ENCODE data around the gene TMEM271. TPM values are rescaled to one million over a fixed set of nuclear protein-coding genes. Genes with fewer than 3 reads are reported as not detected.
"Not testable (repeated sequence)": the region's sequence is repeated elsewhere in the genome, so short reads cannot be mapped to it uniquely, and the experiment has no call there.

The TMEM271 gene
- total RNA-seq, 1 experiment from 2014 or later, result not detected

DNA sequence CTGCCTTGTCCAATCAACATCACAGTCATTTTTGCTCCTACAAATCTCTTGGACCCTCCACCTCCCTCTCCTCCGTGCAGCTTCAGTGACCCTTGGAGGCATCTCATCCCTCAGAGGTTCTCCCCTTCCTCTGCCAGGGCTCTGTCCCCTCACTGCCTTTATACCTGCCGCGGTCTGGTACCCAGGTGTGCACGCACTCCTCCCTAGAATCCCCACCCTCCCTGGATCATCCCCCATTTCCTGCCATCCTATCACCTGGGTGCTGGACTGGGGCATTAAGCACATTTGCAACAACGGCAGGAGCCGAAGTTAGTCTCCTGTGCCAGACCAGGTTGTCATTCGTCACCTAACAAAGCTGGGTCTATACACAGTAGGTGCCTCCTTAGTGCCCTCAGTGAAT lies 10.1 kb downstream of the TMEM271 start:
- no peak for DNase-seq (ENCODE audit: low read depth)

DNA sequence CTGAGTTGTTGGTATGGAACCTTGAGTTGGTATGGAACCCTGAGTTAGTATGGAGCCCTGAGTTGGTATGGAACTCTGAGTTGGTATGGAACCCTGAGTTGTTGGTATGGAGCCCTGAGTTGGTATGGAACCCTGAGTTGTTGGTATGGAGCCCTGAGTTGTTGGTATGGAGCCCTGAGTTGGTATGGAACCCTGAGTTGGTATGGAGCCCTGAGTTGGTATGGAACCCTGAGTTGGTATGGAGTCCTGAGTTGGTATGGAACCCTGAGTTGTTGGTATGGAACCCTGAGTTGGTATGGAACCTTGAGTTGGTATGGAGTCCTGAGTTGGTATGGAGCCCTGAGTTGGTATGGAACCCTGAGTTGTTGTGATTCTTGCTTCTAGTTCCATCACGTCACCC lies 10.5 kb downstream of the TMEM271 start:
- not testable (repeated sequence) for DNase-seq (ENCODE audit: low read depth)

DNA sequence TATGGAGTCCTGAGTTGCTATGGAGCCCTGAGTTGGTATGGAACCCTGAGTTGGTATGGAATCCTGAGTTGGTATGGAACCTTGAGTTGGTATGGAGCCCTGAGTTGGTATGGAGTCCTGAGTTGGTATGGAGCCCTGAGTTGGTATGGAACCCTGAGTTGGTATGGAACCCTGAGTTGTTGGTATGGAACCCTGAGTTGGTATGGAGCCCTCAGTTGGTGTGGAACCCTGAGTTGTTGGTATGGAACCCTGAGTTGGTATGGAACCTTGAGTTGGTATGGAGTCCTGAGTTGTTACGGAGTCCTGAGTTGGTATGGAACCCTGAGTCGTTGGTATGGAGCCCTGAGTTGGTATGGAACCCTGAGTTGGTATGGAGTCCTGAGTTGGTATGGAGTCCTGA lies 13.6 kb downstream of the TMEM271 start:
- DNase-seq (ENCODE audit: low read depth), result not testable (repeated sequence)

DNA sequence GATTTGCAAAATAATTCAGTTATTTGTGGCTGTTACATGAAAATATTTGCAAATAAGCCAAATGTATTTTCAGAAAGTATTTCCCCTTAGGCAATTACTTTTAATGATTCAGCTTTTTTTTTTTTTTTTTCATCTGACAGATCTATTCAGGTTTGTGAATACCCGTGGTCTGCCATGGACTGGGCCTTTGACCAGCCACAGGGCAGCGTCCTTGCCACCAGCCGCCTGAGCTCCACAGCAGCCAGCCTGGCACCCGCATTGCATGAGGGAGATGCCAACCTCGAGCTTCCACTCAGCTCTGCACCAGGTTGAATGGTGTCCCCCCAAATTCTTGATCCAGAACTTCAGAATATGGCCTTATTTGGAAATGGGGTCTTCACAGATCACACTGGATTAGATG lies 14.7 kb downstream of the TMEM271 start:
- DNase-seq (ENCODE audit: low read depth), result no peak

DNA sequence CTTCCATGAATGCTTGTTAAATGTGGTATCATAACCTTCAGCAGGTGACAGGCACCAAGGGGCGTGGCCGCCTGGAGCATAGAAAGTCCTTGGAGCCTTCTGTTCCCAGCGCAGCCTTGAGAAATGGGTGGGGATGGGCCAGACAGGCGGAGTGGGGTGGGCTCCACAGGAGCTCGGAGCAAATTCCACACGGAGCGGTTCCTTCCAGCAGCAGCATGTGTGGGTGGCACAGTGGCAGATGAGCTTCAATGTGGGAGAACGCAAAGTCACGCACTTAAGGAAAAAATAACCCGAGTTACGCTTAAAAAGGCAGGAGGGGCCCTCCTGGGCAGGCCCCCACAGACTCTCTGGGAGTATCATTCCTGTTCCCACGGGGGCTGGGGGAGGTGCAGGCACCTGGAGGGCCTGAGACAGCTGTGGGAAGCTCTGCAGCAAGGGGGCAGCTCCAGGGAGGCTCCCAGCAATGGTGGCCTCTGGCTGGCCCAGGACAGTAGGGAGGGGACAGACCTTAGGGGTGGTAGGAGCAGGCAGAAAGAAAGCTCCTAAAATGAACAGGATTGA lies 15.3 kb downstream of the TMEM271 start:
- no peak for DNase-seq (ENCODE audit: low read depth)

DNA sequence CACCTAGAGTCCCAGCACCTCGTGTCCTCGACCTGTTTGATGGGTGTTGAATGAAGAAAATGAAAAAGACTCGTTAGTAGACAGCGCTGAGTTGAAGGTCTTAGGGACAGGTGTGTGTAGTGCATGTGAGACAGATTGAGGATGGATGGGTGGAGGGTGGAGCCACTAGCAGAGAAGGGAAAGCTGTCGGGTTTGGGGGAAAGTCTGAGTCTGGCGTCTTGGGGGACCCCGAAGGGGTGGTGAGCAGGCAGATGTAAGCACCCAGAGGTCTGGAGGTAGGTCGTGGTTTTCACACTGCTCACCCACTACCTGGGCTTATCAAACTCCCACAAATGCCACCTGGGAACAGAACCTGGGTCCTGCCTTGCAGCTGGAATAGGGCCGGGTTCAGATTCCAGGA lies 16.0 kb downstream of the TMEM271 start:
- no peak for DNase-seq (ENCODE audit: low read depth)

DNA sequence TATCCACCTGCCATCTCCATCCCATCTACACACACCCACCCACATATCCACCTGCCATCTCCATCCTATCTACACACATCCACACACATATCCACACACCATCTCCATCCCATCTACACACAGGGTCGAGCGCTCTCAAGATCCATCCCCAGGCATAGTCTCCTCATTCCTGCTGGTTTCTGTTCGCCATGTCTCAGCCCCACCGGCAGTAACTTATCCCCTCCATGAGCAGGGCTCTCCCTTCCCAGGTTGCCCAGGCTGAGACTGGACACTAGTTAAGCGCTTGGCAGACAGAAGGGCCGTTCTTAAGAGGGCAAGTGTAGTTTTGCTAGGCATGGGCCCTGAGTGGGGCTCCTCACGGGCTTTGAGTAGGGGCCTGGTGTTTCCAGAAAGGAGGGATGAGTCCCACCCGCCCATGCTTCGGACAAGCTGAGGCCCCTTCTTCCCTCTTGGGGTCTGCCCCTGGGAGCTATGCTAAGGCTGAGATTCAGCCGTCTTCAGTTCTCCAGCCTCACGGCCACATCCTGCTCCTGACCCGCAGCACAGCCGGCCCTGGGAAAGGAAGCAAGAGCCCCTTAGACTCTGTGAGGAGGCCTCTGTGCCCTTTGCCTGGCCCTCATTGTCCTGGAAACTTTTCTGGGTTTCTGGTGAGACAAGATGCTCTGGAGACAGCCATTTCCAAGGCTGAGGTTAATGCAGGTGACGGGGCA lies 20.4 kb downstream of the TMEM271 start:
- no peak for DNase-seq (ENCODE audit: low read depth)

DNA sequence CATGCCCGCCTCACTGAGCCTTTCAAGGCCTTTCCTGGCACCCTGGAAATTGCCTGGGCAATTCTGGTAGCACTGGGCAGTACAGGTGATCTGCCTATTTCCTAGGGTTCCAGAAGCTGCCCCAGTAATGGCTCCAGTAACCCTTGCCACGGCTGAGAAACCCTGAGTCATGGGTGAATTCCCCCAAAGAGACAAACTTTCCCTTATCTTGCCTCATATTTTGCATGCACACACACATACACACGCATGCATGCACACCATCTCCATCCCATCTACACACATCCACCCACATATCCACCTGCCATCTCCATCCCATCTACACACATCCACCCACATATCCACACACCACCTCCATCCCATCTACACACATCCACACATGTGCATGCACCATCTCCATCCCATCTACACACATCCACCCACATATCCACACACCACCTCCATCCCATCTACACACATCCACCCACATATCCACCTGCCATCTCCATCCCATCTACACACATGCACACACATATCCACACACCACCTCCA lies 21.2 kb downstream of the TMEM271 start:
- not testable (repeated sequence) for DNase-seq (ENCODE audit: low read depth)

DNA sequence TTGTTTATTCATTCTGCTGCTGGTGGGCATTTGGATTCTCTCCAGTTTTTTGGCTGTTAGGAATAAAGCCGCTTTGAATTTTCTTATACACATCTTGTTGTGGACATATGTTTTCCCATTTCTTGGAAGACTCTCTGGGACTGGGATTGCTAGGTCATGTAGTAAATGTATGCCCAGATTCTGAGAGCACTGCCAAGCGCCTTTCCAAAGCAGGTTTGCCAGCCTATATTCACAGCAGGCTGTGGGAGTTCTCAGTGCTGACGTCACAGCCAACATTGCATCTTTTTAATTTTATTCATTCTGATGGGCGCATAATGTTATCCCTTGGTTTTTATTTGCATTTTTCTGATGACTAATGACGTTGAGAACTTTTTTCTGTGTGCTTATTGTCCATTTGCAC lies 24.1 kb downstream of the TMEM271 start:
- DNase-seq (ENCODE audit: low read depth), result no peak

DNA sequence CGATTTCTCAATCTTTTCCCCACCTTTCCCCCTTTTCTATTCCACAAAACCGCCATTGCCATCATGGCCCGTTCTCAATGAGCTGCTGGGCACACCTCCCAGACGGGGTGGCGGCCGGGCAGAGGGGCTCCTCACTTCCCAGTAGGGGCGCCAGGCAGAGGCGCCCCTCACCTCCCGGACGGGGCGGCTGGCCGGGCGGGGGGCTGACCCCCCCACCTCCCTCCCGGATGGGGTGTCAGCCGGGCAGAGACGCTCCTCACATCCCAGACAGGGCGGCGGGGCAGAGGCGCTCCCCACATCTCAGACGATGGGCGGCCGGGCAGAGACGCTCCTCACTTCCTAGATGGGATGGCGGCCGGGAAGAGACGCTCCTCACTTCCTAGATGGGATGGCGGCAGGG lies 25.8 kb downstream of the TMEM271 start:
- not testable (repeated sequence) for DNase-seq (ENCODE audit: low read depth)

DNA sequence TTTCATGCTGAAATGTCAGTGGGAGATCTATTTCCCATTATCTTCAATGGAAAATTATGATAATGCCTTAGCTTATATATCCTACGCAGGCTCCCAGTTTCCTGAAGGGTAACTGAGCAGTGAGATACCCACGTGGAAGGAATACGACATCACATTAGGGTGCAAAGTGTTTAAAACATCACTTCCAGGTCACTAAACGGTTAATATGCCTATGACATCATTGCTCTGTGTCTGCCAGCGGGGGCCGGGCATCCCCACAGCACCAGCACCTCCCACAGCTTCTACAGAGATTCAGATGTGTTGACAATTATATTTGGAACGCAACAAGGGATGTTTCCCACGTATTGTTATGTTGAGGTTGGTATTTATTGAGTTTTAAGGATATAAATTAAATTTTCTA lies 27.1 kb downstream of the TMEM271 start:
- DNase-seq (ENCODE audit: low read depth), result no peak

DNA sequence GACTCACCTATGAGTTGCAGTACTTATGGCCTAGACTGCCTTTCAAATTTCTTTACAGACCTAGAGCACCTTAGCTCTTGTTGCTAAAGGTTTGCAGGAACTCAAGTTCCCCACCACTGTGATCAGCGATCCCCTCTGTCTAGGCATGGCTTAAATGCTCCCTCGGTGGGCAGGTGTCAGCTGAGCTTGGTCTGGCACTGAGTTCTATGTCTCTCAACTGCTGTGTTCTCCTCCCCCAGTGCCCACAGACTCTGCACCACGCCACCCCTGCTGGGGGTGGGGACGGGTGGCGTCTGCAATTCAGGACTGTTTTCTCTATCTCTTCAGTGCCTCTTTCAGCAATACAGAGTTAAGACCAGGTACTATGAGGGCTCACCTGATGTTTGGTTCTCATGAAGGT lies 30.5 kb downstream of the TMEM271 start:
- DNase-seq (ENCODE audit: low read depth), result no peak

DNA sequence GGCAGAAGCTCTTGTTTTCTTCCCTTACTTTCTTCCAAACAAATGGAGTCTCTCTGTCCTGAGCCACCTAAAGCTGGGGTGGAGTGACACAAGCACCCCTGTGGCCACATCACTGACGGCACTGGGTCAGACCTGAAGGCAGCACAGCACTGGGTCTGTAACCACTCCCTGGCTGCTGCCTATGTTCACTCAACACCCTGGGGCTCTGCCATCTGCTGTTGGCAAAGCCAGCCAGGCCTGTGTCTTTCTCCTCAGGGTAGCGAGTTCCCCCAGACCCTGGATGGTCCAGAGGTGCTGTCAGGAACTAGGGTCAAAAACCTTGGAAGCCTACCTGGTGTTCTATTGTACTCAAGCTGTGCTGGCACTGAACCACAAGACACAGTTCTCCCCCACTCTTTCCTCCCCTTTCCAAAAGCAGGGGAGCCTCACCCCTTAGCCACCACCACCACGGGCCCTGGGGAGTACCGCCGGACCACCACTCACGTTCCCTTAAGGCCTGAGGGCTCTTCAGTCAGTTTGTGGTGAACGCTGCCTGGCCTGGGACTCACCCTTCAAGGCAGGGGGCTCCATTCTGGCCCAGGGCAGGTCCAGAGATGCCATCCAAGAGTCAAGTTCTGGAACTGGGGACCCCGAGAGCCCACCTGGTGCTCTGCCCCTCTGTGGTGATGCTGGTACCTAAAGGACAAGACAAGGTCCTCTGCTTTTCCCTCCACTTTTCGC lies 31.5 kb downstream of the TMEM271 start:
- no peak for DNase-seq (ENCODE audit: low read depth)

DNA sequence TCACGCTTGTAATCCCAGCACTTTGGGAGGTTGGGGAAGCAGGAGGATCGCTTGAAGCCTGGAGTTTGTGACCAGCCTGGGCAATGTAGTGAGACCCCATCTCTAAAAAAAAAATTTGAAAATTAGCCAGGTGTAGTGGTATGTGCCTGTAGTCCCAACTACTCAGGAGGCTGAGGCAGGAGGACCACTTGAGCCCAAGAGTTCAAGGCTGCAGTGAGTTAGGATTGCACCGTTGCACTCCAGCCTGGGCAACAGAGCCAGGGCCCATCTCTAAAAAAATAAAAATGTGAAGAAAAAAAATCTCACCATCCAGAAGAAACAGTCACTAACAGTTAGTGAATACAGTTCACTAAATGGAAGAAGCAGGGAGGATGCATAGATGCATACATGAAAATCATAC lies 34.8 kb downstream of the TMEM271 start:
- DNase-seq (ENCODE audit: low read depth), result no peak

DNA sequence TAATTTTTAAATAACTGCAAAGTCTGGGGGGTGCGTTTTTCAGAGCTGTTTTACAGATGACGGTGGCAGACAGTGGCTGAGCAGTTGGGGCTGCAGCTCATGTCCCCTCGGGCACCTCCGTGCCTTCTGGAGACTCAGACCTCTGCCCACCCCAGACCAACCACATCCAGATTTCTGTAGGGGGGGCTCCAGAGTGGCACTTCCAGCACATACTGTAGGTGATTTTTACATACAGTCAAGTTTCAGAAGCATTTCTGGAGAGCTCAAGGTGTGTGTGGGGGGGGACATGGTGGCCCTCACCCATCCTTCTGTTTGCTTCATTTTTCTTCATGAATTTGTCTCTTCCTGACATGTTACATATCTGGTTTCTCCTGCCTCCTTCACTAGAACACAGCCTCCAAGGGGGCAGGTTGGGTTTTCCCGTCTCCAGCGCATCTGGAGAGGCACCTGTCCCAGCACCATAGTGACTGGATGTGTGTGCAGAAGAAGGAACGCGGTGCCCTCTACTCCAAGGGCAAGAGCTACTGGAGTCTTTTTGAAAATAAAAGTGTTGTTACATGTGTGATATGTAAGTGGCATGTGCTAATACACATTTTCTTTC lies 37.5 kb downstream of the TMEM271 start:
- DNase-seq (ENCODE audit: low read depth), result no peak

DNA sequence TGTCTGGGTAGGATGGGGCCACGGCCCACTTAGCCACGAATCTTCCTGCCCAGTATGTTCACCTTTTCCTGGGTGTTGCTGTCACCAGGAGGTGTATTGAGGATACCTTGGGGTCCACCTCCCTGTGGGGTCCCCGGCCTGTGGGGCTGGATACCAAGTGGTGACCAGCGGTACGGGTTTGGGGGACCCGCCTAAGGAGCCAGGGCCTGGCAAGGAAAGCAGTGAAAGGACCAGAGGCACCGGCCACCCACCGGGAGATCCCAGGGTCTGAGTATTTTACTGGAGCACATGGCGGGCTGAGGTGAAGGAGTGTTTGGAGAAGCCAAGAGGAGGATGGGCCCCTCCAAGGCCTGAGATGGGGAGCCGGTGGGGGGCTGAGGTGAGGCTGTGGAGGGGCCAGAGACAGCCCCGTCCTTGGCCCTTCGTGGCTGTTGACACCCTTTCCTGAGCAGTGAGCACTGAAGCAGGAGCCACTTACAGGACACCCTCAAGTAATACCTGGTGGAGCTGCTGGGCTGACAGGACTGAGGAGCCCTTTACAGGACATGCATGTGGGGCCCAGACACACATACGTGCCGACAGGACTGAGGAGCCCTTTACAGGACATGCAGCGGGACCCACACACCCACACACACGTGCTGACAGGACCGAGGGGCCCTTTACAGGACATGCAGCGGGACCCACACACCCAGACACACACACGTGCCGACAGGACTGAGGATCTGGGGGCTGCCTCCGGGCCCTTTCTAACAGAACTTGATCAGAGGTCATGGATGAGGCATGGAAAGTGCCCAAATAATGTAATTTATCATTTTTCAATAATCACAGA lies 38.4 kb downstream of the TMEM271 start:
- no peak for DNase-seq (ENCODE audit: low read depth)

DNA sequence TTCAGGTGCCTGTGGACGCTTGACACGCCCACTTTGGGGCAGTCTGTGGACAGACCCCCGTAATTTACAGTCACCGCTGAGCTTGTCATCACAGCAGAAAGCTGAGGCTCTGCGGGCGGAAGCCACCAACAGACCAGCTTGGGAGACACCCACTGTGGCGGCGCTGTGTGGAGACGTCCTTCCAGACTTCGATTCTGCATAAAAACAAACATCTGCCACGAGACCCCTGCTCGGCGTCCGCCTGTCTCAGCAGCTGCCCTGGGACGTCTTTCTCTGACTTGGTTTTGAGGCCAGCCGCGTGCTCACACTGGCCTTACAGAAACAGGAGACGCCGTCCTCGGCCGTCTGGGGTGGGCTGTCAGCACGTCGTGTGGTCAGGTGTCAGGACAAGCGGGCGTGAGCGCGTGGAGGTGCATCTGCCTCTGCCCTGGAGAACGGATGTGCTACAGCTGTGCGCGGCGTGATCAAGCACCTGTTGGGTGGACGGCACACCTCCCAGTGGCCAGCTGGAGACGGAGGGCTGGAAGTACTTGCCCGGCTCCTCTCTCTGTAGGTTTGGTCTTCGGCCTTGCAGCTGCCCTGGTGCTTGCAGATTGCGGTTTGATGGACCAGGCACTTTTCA lies 39.6 kb downstream of the TMEM271 start:
- no peak for DNase-seq (ENCODE audit: low read depth)

DNA sequence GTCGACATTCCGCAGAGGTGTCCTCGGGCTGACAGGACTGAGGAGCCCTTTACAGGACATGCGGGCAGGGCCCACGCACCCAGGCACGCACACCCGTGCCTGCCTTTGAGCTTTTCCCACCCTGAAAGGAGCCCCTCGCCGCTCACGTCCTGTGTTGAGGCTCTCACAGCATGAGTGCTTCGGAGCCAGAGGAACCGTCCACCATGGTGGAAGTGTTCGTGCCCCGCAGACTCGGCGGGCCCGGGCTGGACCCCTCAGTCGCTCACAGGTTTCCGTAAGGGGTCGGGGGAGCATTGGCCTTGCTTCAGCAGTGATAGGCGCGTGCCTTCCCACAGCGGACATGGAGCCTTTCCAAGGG lies 40.2 kb downstream of the TMEM271 start:
- DNase-seq (ENCODE audit: low read depth), result no peak

DNA sequence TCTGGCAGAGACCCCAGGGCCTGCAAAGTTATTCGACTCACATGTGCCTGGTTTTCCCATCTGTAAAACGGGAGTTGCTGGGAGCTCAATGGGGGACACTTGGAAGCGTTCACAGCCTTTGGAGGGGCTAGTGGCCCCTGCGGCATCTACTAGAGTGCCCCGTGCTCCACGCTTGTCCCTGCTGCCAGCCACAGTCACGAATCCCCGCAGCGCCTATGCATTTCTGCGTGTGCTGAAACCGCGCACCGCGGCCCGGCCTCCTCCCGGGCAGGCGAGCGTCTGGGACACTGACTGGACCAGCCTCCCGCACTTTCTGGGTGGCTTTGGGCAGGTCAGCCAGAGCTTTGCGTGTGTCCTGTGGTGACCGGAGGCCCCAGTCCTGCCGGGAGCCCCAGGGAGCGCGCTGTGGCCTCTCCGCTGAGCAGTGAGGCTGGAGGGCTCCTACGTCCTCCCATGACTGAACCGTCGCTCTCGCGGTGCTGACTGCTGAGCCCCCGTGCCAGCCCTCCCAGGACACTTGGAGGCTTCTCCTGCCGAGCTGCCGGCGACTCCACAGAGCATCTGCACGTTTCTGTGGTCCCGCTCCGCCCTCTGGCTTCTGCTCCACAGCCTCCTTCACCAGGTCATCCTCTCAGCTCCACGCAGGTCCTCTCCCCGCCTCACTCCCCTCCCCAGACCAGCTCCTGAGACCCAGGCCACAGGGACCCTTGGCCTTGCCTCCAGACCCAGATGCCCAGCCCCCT lies 40.7 kb downstream of the TMEM271 start:
- DNase-seq (ENCODE audit: low read depth), result no peak

DNA sequence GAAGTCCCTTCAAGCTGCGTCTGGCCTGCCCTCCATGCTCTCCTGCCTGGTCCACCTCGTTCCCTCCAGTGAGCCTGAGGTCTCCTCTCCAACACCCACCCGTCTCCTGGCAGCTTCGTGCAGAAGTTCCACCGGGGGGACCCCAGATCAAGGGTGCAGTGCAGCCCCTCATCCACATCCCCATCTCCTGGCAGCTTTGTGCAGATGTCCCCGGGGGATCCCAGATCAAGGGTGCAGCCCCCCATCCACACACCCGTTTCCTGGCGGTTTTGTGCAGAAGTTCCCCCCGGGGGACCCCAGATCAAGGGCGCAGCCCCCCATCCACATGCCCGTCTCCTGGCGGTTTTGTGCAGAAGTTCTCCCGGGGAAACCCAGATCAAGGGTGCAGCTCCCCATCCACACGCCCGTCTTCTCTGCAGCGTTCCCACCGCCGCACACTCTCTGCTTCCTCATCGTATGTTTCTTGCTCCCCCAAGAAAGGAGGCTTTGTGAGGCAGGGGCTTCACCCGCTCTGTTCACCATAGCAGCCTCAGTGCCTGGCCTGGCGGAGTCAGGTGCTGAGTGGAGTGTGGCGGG lies 41.4 kb downstream of the TMEM271 start:
- DNase-seq (ENCODE audit: low read depth), result no peak

Measured in Daoy (cell line).